ENCODE measurements around the gene ANKH.

The ANKH gene

GRCh38 chr5:14741131-14741530 is 130.4 kb downstream of the ANKH start:
- Histone ChIP-seq H3K27me3 (no peaks in the 10 kb centered on the region), H3K4me1 (peaks cover 0 to 41% (median 6%) of the 10 kb centered on the region in 4 donors), H3K27ac (no peak overlapping the region), H3K9me3 (no peaks in the 10 kb centered on the region), H3K4me3 (no peak overlapping the region), H3K36me3 (peaks cover 26 to 82% (median 49%) of the 10 kb centered on the region in 3 donors)
- intact Hi-C loops (cut with DNase I; ENCODE audit: low total_unique reads), result no loop called here
- no peak for DNase-seq
- TF ChIP-seq, protein P1, sequence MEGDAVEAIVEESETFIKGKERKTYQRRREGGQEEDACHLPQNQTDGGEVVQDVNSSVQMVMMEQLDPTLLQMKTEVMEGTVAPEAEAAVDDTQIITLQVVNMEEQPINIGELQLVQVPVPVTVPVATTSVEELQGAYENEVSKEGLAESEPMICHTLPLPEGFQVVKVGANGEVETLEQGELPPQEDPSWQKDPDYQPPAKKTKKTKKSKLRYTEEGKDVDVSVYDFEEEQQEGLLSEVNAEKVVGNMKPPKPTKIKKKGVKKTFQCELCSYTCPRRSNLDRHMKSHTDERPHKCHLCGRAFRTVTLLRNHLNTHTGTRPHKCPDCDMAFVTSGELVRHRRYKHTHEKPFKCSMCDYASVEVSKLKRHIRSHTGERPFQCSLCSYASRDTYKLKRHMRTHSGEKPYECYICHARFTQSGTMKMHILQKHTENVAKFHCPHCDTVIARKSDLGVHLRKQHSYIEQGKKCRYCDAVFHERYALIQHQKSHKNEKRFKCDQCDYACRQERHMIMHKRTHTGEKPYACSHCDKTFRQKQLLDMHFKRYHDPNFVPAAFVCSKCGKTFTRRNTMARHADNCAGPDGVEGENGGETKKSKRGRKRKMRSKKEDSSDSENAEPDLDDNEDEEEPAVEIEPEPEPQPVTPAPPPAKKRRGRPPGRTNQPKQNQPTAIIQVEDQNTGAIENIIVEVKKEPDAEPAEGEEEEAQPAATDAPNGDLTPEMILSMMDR (IDR thresholded peaks at IDR 0.05), result no peak

DNA sequence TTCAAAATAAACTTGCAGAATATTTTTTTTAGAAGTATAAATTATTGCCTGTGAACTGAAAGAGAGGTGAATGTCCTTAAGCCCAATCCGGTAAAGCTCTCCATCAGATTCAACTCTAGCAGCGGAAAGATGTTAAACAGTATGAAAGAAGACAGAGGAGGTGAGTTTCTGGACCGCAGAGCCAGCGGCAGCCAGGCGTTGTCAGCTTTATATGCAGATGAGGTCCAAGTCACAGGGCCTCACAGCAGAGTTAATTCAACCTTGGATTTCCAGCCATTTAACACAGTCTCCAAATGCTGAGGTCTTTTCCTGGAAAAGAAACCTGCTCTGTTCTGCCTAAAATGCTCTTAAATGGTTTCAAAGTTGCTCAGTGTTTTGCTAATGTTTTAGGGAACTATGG is 131.6 kb downstream of the ANKH start:
- peaks cover 15 to 72% (median 39%) of the 10 kb centered on the region in 3 donors for H3K36me3 ChIP-seq
- intact Hi-C loops (cut with DNase I; ENCODE audit: low total_unique reads), result no loop called here
- peak overlapping the region; percentile 49 to 57 for H3K27ac ChIP-seq
- H3K4me1 ChIP-seq, result peaks cover 0 to 52% (median 6%) of the 10 kb centered on the region in 4 donors
- no peak overlapping the region for H3K4me3 ChIP-seq
- H3K9me3 ChIP-seq, result no peaks in the 10 kb centered on the region
- DNase-seq, result no peak
- TF ChIP-seq, protein P1 (IDR thresholded peaks at IDR 0.05), result no peak
- H3K27me3 ChIP-seq, result no peaks in the 10 kb centered on the region

GRCh38 chr5:14739538-14739937 is 132.0 kb downstream of the ANKH start:
- DNase-seq, result peak in 1 of 2 donors; percentile 57
- Histone ChIP-seq H3K4me3 (no peak overlapping the region), H3K9me3 (no peaks in the 10 kb centered on the region), H3K27me3 (no peaks in the 10 kb centered on the region), H3K27ac (peak overlapping the region; percentile 49 to 57), H3K36me3 (peaks cover 13 to 72% (median 35%) of the 10 kb centered on the region in 3 donors), H3K4me1 (peaks cover 0 to 49% (median 4%) of the 10 kb centered on the region in 4 donors)
- intact Hi-C loops (cut with DNase I; ENCODE audit: low total_unique reads), result no loop called here
- TF ChIP-seq, protein P1 (IDR thresholded peaks at IDR 0.05), result no peak

DNA sequence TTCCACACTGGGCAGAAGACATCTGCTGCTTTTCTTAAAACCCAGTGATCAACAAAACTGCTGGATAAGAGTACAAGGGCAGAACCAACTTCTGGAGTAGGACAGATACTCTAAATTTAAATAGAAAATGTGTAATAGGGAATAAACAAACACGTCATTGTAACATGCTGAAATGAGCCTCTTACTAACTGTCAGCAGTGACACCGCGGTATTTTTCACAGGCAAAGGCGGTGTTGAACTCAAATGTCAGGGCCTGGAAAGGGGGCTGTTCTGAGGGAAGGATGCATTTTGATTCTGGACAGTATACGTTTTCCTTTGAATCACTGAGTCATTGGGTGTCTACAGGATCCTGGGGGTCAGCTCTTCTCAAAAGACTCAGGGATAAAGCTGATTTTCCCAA is 133.5 kb downstream of the ANKH start:
- TF ChIP-seq, protein P1 (IDR thresholded peaks at IDR 0.05), result no peak
- intact Hi-C loops (cut with DNase I; ENCODE audit: low total_unique reads), result no loop called here
- Histone ChIP-seq H3K36me3 (peaks cover 17 to 77% (median 32%) of the 10 kb centered on the region in 3 donors), H3K4me3 (no peak overlapping the region), H3K9me3 (no peaks in the 10 kb centered on the region), H3K27ac (no peak overlapping the region), H3K4me1 (peaks cover 0 to 35% (median 3%) of the 10 kb centered on the region in 4 donors), H3K27me3 (no peaks in the 10 kb centered on the region)
- DNase-seq, result no peak

GRCh38 chr5:14737291-14737690 is 134.3 kb downstream of the ANKH start:
- peaks cover 17 to 77% (median 38%) of the 10 kb centered on the region in 3 donors for H3K36me3 ChIP-seq
- no peak overlapping the region for H3K27ac ChIP-seq
- no peak overlapping the region for H3K4me3 ChIP-seq
- DNase-seq, result no peak
- TF ChIP-seq, protein P1 (IDR thresholded peaks at IDR 0.05), result no peak
- H3K27me3 ChIP-seq, result no peaks in the 10 kb centered on the region
- H3K4me1 ChIP-seq, result peaks cover 0 to 34% (median 3%) of the 10 kb centered on the region in 4 donors
- H3K9me3 ChIP-seq, result no peaks in the 10 kb centered on the region
- intact Hi-C loops (cut with DNase I; ENCODE audit: low total_unique reads), result no loop called here

GRCh38 chr5:14735944-14736343 is 135.6 kb downstream of the ANKH start:
- Histone ChIP-seq H3K27me3 (no peaks in the 10 kb centered on the region), H3K4me1 (peaks cover 0 to 34% (median 3%) of the 10 kb centered on the region in 4 donors), H3K27ac (peak overlapping the region in 1 of 2 donors; percentile 30), H3K36me3 (peaks cover 5 to 77% (median 34%) of the 10 kb centered on the region in 3 donors), H3K4me3 (no peak overlapping the region), H3K9me3 (no peaks in the 10 kb centered on the region)
- intact Hi-C loops (cut with DNase I; ENCODE audit: low total_unique reads), result no loop called here
- TF ChIP-seq, protein P1 (IDR thresholded peaks at IDR 0.05), result no peak
- DNase-seq, result peak in 1 of 2 donors; percentile 55
